ENCODE results near the gene MAT2B.

DNA sequence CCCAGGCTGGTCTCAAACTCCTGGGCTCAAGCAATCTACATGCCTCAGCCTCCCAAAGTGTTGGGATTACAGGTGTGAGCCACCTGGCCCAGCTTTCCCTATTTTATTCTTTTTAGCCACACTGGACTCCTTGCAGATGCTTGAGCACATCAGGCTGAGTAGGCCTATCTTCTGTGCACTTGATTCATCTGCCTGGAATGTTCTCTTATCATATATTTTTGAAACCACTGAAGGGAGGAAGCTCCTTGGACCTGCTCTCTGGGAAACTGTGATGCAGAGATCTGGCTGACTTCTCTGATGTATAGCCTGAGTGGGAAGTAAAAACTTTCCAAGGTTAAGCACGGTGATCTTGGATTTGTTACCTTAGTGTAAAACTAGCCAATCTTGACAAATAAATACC is 6.5 kb upstream of the MAT2B start:
- TF ChIP-seq ZNF274 (IDR thresholded peaks at IDR 0.05; ENCODE audit: low read depth, low read length) (no peak), YY1 (IDR thresholded peaks at IDR 0.05; ENCODE audit: insufficient read depth, insufficient read length) (no peak)
